ENCODE results near the gene ZSCAN26.

The ZSCAN26 gene

DNA sequence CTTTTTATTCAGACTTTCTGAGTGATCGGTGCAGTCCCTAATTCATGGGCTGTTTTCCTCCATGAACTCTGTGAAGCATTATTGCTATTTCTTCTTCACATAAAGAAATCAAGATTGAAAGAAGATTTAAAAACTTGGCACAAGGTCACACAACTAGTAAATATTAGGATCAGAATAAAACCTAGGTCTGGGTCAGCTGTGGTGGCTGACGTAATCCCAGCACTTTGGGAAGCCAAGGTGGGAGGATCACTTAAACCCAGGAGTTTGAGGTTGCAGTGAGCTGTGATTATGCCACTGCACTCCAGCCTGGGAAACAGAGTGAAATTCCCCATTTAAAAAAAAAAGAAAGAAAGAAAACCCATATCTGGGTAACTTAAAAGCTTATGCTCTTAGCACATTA, 40.5 kb upstream of the ZSCAN26 start:
- TF ChIP-seq POLR2AphosphoS5 (IDR thresholded peaks at IDR 0.05; ENCODE audit: borderline replicate concordance, low read depth, low read length) (no peak), FOXP2 (optimal IDR thresholded peaks at IDR 0.05; ENCODE audit: control extremely low read depth, extremely low read length, insufficient read depth) (no peak), EZH2 (IDR thresholded peaks at IDR 0.05) (no peak)
- no peak overlapping the region for H3K9ac ChIP-seq (ENCODE audit: insufficient read length)
- peaks cover 28% of the 10 kb centered on the region; the same call in 1 of the 2 replicates for H3K36me3 ChIP-seq (ENCODE audit: insufficient read depth, low read length)
- H3K4me3 ChIP-seq = peak overlapping the region; percentile 77; the same call in 1 of the 2 replicates
- DNase-seq (ENCODE audit: low read depth, low spot score) = no peak
- H3K9me3 ChIP-seq (ENCODE audit: low read depth, low read length) = no peaks in the 10 kb centered on the region
- H3K27ac ChIP-seq = no peak overlapping the region; the same call in 1 of the 2 replicates

DNA sequence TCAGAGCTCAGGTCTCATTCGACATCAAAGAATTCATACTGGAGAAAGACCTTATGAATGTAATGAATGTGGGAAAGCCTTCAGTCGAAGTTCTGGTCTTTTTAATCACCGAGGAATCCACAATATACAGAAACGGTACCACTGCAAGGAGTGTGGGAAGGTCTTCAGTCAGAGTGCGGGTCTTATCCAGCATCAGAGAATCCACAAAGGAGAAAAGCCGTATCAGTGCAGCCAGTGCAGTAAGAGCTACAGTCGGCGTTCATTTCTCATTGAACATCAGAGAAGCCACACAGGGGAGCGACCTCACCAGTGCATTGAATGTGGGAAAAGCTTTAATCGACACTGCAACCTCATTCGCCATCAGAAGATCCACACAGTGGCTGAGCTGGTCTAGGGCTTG, 34.2 kb upstream of the ZSCAN26 start:
- H3K36me3 ChIP-seq (ENCODE audit: insufficient read depth, low read length) = peaks cover 42% of the 10 kb centered on the region; the same call in 1 of the 2 replicates

GRCh38 chr6:28235912-28236452, 31.0 kb upstream of the ZSCAN26 start:
- no peak for DNase-seq (ENCODE audit: low read depth, low spot score)
- no peak overlapping the region for H3K27ac ChIP-seq
- no peak for TF ChIP-seq EZH2 (IDR thresholded peaks at IDR 0.05)
- TF ChIP-seq POLR2AphosphoS5 (IDR thresholded peaks at IDR 0.05; ENCODE audit: borderline replicate concordance, low read depth, low read length) = no peak
- TF ChIP-seq FOXP2 (optimal IDR thresholded peaks at IDR 0.05; ENCODE audit: control extremely low read depth, extremely low read length, insufficient read depth) = no peak
- no peak overlapping the region for H3K9ac ChIP-seq (ENCODE audit: insufficient read length)
- H3K36me3 ChIP-seq (ENCODE audit: insufficient read depth, low read length) = peaks cover 19% of the 10 kb centered on the region; the same call in 1 of the 2 replicates
- no peak overlapping the region for H3K4me3 ChIP-seq
- H3K9me3 ChIP-seq (ENCODE audit: low read depth, low read length) = no peaks in the 10 kb centered on the region

More for the DNA sequence above, 34.2 kb upstream of the ZSCAN26 start:
- no peak overlapping the region for H3K9ac ChIP-seq (ENCODE audit: insufficient read length)
- H3K9me3 ChIP-seq (ENCODE audit: low read depth, low read length) = no peaks in the 10 kb centered on the region
- no peak for DNase-seq (ENCODE audit: low read depth, low spot score)
- no peak for TF ChIP-seq FOXP2 (optimal IDR thresholded peaks at IDR 0.05; ENCODE audit: control extremely low read depth, extremely low read length, insufficient read depth)
- no peak overlapping the region for H3K4me3 ChIP-seq
- H3K27ac ChIP-seq = no peak overlapping the region

DNA sequence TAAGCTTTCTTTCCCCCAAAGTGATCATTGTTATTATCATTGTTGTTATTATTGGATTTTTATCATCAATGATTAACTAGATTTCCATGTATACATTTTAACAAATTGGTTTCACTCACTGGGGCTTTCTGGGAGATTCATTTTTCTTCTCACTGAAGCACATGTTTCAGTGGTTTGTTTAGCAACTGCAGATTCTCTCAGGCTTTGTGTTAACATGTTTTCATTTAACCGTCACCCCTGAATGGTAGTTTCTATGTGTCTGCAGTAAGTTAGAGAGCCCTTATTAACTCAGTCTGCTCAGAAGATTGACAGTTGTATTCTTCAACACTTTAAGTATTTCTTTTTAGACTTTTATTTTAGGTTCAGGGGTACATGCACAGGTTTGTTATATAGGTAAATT, 27.3 kb upstream of the ZSCAN26 start:
- peaks cover 2% of the 10 kb centered on the region; the same call in 1 of the 2 replicates for H3K36me3 ChIP-seq (ENCODE audit: insufficient read depth, low read length)
- TF ChIP-seq FOXP2 (optimal IDR thresholded peaks at IDR 0.05; ENCODE audit: control extremely low read depth, extremely low read length, insufficient read depth) = no peak
- no peak for TF ChIP-seq POLR2AphosphoS5 (IDR thresholded peaks at IDR 0.05; ENCODE audit: borderline replicate concordance, low read depth, low read length)
- TF ChIP-seq EZH2 (IDR thresholded peaks at IDR 0.05) = no peak

GRCh38 chr6:28240471-28240870, 26.5 kb upstream of the ZSCAN26 start:
- Histone ChIP-seq H3K36me3 (ENCODE audit: insufficient read depth, low read length) (peaks cover 10% of the 10 kb centered on the region), H3K4me3 (no peak overlapping the region), H3K27ac (no peak overlapping the region; the same call in 1 of the 2 replicates), H3K9me3 (ENCODE audit: low read depth, low read length) (no peaks in the 10 kb centered on the region), H3K9ac (ENCODE audit: insufficient read length) (no peak overlapping the region)
- no peak for DNase-seq (ENCODE audit: low read depth, low spot score)
- TF ChIP-seq POLR2AphosphoS5 (IDR thresholded peaks at IDR 0.05; ENCODE audit: borderline replicate concordance, low read depth, low read length) (no peak), FOXP2 (optimal IDR thresholded peaks at IDR 0.05; ENCODE audit: control extremely low read depth, extremely low read length, insufficient read depth) (no peak), EZH2 (IDR thresholded peaks at IDR 0.05) (no peak)

More for the DNA sequence above, 27.3 kb upstream of the ZSCAN26 start:
- H3K27ac ChIP-seq = no peak overlapping the region
- no peak for DNase-seq (ENCODE audit: low read depth, low spot score)
- no peak overlapping the region for H3K9ac ChIP-seq (ENCODE audit: insufficient read length)
- H3K4me3 ChIP-seq = no peak overlapping the region
- no peaks in the 10 kb centered on the region for H3K9me3 ChIP-seq (ENCODE audit: low read depth, low read length)

DNA sequence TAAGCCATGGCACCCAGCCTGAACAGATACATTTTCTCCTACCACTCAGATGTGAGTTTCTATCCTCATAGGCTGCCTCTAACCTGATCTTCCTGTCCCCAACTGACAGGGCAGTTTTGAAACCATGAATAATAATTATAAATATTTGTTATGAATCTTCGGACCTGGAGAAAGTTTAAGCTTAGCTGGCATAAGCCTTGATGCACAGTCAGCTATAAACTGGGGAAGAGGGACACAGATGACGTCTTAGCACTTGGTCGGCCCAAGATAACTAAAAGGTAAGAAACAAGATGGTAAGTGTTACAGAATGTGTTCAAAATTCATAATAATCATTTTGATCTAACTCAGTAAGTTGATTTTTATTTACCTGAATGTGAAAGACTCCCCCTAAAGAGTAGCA, 23.0 kb upstream of the ZSCAN26 start:
- no peak overlapping the region for H3K9ac ChIP-seq (ENCODE audit: insufficient read length)
- H3K9me3 ChIP-seq (ENCODE audit: low read depth, low read length) = no peaks in the 10 kb centered on the region
- DNase-seq (ENCODE audit: low read depth, low spot score) = no peak
- TF ChIP-seq POLR2AphosphoS5 (IDR thresholded peaks at IDR 0.05; ENCODE audit: borderline replicate concordance, low read depth, low read length) = no peak
- no peak for TF ChIP-seq EZH2 (IDR thresholded peaks at IDR 0.05)
- TF ChIP-seq FOXP2 (optimal IDR thresholded peaks at IDR 0.05; ENCODE audit: control extremely low read depth, extremely low read length, insufficient read depth) = no peak
- no peak overlapping the region for H3K4me3 ChIP-seq
- no peak overlapping the region for H3K27ac ChIP-seq
- H3K36me3 ChIP-seq (ENCODE audit: insufficient read depth, low read length) = peaks cover 30% of the 10 kb centered on the region

DNA sequence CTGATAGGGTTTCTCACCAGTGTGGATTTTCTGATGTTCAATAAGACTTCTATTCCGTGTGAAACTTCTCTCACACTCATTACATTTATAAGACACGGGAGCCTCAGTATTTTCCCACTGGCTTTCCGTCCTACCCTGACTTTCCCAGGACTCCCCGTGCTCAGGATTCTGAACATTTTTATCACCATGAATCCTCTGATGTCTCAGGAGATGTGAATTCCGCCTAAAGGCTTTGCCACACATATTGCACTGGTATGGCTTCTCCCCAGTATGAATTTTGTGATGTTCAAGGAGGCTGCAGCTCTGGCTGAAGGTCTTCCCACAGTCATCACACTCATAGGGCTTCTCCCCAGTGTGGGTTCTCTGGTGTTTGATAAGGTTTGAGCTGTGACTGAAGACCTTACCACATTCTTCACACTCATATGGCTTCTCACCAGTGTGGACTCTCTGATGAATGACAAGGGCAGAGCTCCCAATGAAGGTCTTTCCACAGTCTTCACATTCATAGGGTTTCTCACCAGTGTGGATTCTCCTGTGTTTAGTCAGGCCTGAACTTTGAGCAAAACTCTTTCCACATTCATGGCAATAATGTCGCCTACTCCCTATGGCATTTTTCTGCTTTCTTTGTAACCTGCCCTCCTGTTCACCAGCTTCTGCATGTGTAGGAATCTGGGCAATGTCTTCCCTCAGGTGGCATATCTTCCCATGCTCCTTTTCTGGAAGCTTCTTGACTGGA, 21.6 kb upstream of the ZSCAN26 start:
- Histone ChIP-seq H3K36me3 (ENCODE audit: insufficient read depth, low read length) (peaks cover 34% of the 10 kb centered on the region), H3K9me3 (ENCODE audit: low read depth, low read length) (no peaks in the 10 kb centered on the region), H3K9ac (ENCODE audit: insufficient read length) (no peak overlapping the region), H3K27ac (no peak overlapping the region), H3K4me3 (no peak overlapping the region)
- DNase-seq (ENCODE audit: low read depth, low spot score) = no peak
- TF ChIP-seq FOXP2 (optimal IDR thresholded peaks at IDR 0.05; ENCODE audit: control extremely low read depth, extremely low read length, insufficient read depth) = no peak
- no peak for TF ChIP-seq EZH2 (IDR thresholded peaks at IDR 0.05)
- TF ChIP-seq POLR2AphosphoS5 (IDR thresholded peaks at IDR 0.05; ENCODE audit: borderline replicate concordance, low read depth, low read length) = no peak

DNA sequence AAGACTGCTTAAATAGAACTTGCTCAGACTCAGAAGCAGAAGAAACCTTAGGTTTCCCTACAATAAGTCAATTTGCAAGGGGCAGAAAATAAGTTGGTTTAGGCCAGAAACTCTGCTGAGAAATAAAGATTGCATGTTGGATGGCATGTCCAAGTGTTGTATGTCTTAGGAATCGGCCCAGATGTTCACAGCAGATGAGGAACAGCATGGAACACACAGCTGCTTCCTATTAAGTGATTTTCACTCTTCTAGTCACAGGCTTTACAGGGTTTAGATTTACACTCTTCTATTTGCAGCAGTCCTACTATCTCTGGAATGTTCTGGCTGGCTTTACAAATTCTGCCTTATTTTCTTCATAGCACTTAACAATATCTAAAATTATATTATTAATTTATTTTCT, 18.0 kb upstream of the ZSCAN26 start:
- Histone ChIP-seq H3K9me3 (ENCODE audit: low read depth, low read length) (no peaks in the 10 kb centered on the region), H3K9ac (ENCODE audit: insufficient read length) (no peak overlapping the region), H3K4me3 (no peak overlapping the region), H3K36me3 (ENCODE audit: insufficient read depth, low read length) (peaks cover 34% of the 10 kb centered on the region), H3K27ac (no peak overlapping the region)
- no peak for DNase-seq (ENCODE audit: low read depth, low spot score)
- no peak for TF ChIP-seq POLR2AphosphoS5 (IDR thresholded peaks at IDR 0.05; ENCODE audit: borderline replicate concordance, low read depth, low read length)
- no peak for TF ChIP-seq EZH2 (IDR thresholded peaks at IDR 0.05)
- no peak for TF ChIP-seq FOXP2 (optimal IDR thresholded peaks at IDR 0.05; ENCODE audit: control extremely low read depth, extremely low read length, insufficient read depth)

All from SK-N-MC (cell line).